SK-N-SH (cell line): ENCODE data around the gene PXDC1.
"Not testable (repeated sequence)": the region's sequence is repeated elsewhere in the genome, so short reads cannot be mapped to it uniquely, and the experiment has no call there.

Experiments used
- CTCF ChIP-seq: fragments of 200-600 bp; sonication (generic); IDR thresholded peaks from 2 replicates; pipeline ENCODE4 v1.6.1; 2017; ENCODE audit warnings: antibody characterized with exemption, mild to moderate bottlenecking, moderate library complexity
- EP300 ChIP-seq, 2 experiments: IDR thresholded peaks; 2 replicates each; pipeline versions ENCODE4 v1.4.0 to v1.6.1; 2012; ENCODE audit warnings: borderline replicate concordance in 1 of 2, low read depth in 1 of 2, low read length in 1 of 2
- POLR2AphosphoS5 ChIP-seq: IDR thresholded peaks from 2 replicates; pipeline ENCODE4 v1.6.1; 2012; ENCODE audit warnings: low read depth, low read length
- RAD21 ChIP-seq: IDR thresholded peaks from 2 replicates; pipeline ENCODE4 v1.6.1; 2012; ENCODE audit warnings: mild to moderate bottlenecking, low read length
- RCOR1 ChIP-seq: fragments of 150-350 bp; IDR thresholded peaks from 2 replicates; pipeline ENCODE4 v1.6.1; 2017; ENCODE audit warnings: antibody characterized with exemption, low read length
- RXRA ChIP-seq: IDR thresholded peaks from 2 replicates; pipeline ENCODE4 v1.4.0; 2012; ENCODE audit warnings: low read depth, mild to moderate bottlenecking, borderline replicate concordance
- SMC3 ChIP-seq: IDR thresholded peaks from 2 replicates; pipeline ENCODE4 v1.6.1; 2012; ENCODE audit warnings: low read depth, low read length, improper control_type of control experiment
- ZBTB33 ChIP-seq: IDR thresholded peaks from 2 replicates; pipeline ENCODE4 v1.4.0; 2012; ENCODE audit warnings: low read depth, borderline replicate concordance

- TF ChIP-seq EP300 (IDR thresholded peaks at IDR 0.05; ENCODE audit: borderline replicate concordance in 1 of 2, low read depth in 1 of 2, low read length in 1 of 2); RXRA; ZBTB33; RCOR1; CTCF; RAD21; SMC3; POLR2AphosphoS5: not testable (repeated sequence)
Measured at GRCh38 chr6:3767483-3767882, 16.0 kb upstream of the PXDC1 start.
